Neuron (in vitro differentiated cells): ENCODE data around the gene FAM131A.
A peak's percentile ranks its signal among the peaks of the same experiment; 100 is the strongest.

ENCODE experiments used
- H2AFZ ChIP-seq: one replicate; pipeline ENCODE4 v1.6.1; 2013; ENCODE audit warnings: low read depth, mild to moderate bottlenecking, inconsistent platforms, low read length, moderate library complexity
- H3K27me3 ChIP-seq: one replicate; pipeline ENCODE4 v1.6.1; 2013; ENCODE audit warnings: low read length; ENCODE audit not compliant: insufficient read depth
- H3K36me3 ChIP-seq: one replicate; pipeline ENCODE4 v1.6.1; 2013; ENCODE audit warnings: low read length; ENCODE audit not compliant: insufficient read depth
- H3K4me1 ChIP-seq: one replicate; pipeline ENCODE4 v1.6.1; 2013; ENCODE audit warnings: low read length; ENCODE audit not compliant: insufficient read depth
- H3K4me3 ChIP-seq: 2 replicates; pipeline ENCODE4 v1.5.1; 2013; ENCODE audit warnings: mild to moderate bottlenecking, low read length, moderate library complexity
- H3K9me3 ChIP-seq: one replicate; pipeline ENCODE4 v1.6.1; 2013; ENCODE audit warnings: low read length

FAM131A gene

GRCh38 chr3:184307915-184308314 is 29.5 kb upstream of the FAM131A start:
- H3K36me3 ChIP-seq: peaks cover 64% of the 10 kb centered on the region
- H3K4me1 ChIP-seq: no peaks in the 10 kb centered on the region

GRCh38 chr3:184308744-184309143 is 28.7 kb upstream of the FAM131A start:
- Histone ChIP-seq H3K36me3 (peaks cover 56% of the 10 kb centered on the region), H3K9me3 (no peaks in the 10 kb centered on the region), H2AFZ (no peak overlapping the region), H3K27me3 (no peaks in the 10 kb centered on the region), H3K4me3 (no peak overlapping the region), H3K4me1 (no peaks in the 10 kb centered on the region)

More at GRCh38 chr3:184307915-184308314, 29.5 kb upstream of the FAM131A start:
- Histone ChIP-seq H3K27me3 (no peaks in the 10 kb centered on the region), H2AFZ (no peak overlapping the region), H3K9me3 (no peaks in the 10 kb centered on the region), H3K4me3 (no peak overlapping the region)

GRCh38 chr3:184311633-184312032 is 25.8 kb upstream of the FAM131A start:
- Histone ChIP-seq H3K27me3 (no peaks in the 10 kb centered on the region), H3K9me3 (no peaks in the 10 kb centered on the region), H3K4me3 (no peak overlapping the region), H3K36me3 (peaks cover 38% of the 10 kb centered on the region), H2AFZ (no peak overlapping the region), H3K4me1 (peaks cover 16% of the 10 kb centered on the region)

- Histone ChIP-seq H2AFZ (no peak within 1 kb of the TSS), H3K27me3 (no peaks in the 10 kb centered on the region), H3K36me3 (peaks cover 31% of the 10 kb centered on the region), H3K4me3 (peak within 1 kb of the TSS; percentile 67), H3K9me3 (no peaks in the 10 kb centered on the region), H3K4me1 (peaks cover 20% of the 10 kb centered on the region)
These were observed 23.1 kb upstream of the FAM131A start, which contains the start of gene EIF4G1 for GRCh38 chr3:184314363-184314699. Gene EIF4G1 (plus strand): TSS chr3:184314606. CDS start chr3:184315797, 1,191 bp downstream.

DNA sequence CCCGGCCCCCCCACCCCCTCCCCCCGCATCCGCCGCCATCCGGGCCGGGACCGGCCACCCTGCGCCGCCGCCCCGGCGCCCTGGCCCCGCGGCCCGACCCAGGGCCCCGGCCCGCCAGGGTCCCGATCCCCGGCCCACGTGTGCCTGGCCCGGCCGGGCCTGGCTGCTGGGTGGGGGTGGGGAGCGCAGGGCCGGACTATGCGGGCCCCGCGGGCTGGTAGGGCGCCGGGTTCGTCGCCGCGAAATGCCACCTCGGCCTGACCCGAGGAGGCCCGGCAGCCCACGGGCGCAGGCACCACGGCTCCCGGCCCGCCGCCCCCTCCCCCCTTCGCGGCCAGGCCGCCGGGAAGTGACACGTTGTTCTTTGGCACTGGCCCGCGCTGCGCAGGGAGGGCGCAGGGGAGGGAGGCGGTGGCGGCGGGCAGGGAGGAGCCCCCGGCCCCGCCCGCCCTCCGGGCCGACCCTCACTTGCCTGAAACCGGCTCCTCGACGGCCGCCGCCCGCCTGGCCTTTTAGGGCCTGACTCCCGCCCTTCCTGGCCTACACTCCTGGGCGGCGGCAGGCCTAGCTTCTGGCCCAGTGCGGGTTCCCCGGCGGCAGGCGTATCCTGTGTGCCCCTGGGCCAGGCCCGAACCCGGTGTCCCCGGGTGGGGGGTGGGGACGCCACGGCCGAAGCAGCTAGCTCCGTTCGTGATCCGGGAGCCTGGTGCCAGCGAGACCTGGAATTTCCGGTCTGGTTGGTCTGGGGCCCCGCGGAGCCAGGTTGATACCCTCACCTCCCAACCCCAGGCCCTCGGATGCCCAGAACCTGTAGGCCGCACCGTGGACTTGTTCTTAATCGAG is 22.5 kb upstream of the FAM131A start:
- Histone ChIP-seq H3K4me3 (peak overlapping the region; percentile 67), H3K27me3 (no peaks in the 10 kb centered on the region), H3K4me1 (peaks cover 20% of the 10 kb centered on the region), H3K9me3 (no peaks in the 10 kb centered on the region), H3K36me3 (peaks cover 34% of the 10 kb centered on the region), H2AFZ (no peak overlapping the region)

DNA sequence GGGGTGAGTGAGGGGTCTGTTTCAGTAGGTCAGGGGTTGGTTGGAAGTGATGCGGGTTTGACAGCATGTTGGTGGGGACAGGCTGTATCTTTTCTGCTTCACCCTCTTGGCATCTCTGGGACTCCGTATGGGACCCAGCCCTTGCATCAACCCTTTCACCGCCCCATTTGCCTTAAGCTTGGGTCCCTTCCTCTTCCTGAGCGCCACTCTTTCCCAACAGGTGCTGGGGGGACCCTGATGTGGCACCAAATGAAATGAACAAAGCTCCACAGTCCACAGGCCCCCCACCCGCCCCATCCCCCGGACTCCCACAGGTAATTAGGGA is 21.9 kb upstream of the FAM131A start:
- Histone ChIP-seq H3K9me3 (no peaks in the 10 kb centered on the region), H3K36me3 (peaks cover 36% of the 10 kb centered on the region), H2AFZ (no peak overlapping the region)

GRCh38 chr3:184315871-184316661 is 21.3 kb upstream of the FAM131A start:
- no peaks in the 10 kb centered on the region for H3K9me3 ChIP-seq

More for the DNA sequence above, 21.9 kb upstream of the FAM131A start:
- H3K27me3 ChIP-seq: no peaks in the 10 kb centered on the region
- H3K4me1 ChIP-seq: peaks cover 20% of the 10 kb centered on the region
- H3K4me3 ChIP-seq: peak overlapping the region; percentile 67

GRCh38 chr3:184316792-184317191 is 20.6 kb upstream of the FAM131A start:
- Histone ChIP-seq H3K4me3 (peak overlapping the region; percentile 67), H3K36me3 (peaks cover 49% of the 10 kb centered on the region), H3K27me3 (no peaks in the 10 kb centered on the region), H3K4me1 (peaks cover 20% of the 10 kb centered on the region), H2AFZ (no peak overlapping the region), H3K9me3 (no peaks in the 10 kb centered on the region)

More at GRCh38 chr3:184315871-184316661, 21.3 kb upstream of the FAM131A start:
- H3K27me3 ChIP-seq: no peaks in the 10 kb centered on the region
- no peak overlapping the region for H2AFZ ChIP-seq
- H3K36me3 ChIP-seq: peaks cover 42% of the 10 kb centered on the region
- H3K4me1 ChIP-seq: peaks cover 20% of the 10 kb centered on the region
- peak overlapping the region; percentile 67 for H3K4me3 ChIP-seq

DNA sequence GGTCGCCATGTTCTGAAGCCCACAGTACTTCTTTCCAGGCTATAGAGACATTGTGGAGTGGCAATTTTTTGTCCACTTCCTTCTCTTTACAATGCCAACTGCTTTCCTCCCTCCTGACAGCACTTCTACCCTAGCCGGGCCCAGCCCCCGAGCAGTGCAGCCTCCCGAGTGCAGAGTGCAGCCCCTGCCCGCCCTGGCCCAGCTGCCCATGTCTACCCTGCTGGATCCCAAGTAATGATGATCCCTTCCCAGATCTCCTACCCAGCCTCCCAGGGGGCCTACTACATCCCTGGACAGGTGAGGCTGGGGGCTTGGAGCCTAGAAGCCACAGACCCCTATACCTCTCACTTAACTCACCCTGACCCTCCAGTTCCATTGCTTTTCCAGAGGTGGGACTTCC is 20.2 kb upstream of the FAM131A start:
- no peak overlapping the region for H3K4me3 ChIP-seq
- H3K27me3 ChIP-seq: no peaks in the 10 kb centered on the region
- H3K4me1 ChIP-seq: peaks cover 20% of the 10 kb centered on the region
- no peaks in the 10 kb centered on the region for H3K9me3 ChIP-seq
- H3K36me3 ChIP-seq: peaks cover 53% of the 10 kb centered on the region
- H2AFZ ChIP-seq: no peak overlapping the region

DNA sequence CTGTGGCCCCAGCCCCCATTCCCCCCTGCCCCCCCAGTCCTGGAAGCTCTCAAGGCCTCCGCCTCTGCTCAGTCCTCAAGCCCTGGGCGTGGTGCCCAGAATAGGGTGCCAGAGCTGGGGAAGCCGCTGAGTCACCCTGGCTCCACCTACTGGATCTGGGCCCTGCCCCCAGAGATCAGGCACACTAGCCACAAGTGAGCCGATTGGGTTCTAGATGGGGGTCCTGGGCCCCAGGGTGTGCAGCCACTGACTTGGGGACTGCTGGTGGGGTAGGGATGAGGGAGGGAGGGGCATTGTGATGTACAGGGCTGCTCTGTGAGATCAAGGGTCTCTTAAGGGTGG is 17.3 kb upstream of the FAM131A start:
- H2AFZ ChIP-seq: no peak overlapping the region
- H3K4me1 ChIP-seq: peaks cover 20% of the 10 kb centered on the region
- no peaks in the 10 kb centered on the region for H3K27me3 ChIP-seq
- H3K36me3 ChIP-seq: peaks cover 81% of the 10 kb centered on the region
- no peaks in the 10 kb centered on the region for H3K9me3 ChIP-seq
- H3K4me3 ChIP-seq: no peak overlapping the region

DNA sequence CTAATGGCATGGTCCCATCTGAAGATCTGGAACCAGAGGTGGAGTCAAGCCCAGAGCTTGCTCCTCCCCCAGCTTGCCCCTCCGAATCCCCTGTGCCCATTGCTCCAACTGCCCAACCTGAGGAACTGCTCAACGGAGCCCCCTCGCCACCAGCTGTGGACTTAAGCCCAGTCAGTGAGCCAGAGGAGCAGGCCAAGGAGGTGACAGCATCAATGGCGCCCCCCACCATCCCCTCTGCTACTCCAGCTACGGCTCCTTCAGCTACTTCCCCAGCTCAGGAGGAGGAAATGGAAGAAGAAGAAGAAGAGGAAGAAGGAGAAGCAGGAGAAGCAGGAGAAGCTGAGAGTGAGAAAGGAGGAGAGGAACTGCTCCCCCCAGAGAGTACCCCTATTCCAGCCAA is 15.7 kb upstream of the FAM131A start:
- H3K4me1 ChIP-seq: peaks cover 4% of the 10 kb centered on the region
- H3K4me3 ChIP-seq: no peak overlapping the region
- H3K27me3 ChIP-seq: no peaks in the 10 kb centered on the region
- H2AFZ ChIP-seq: no peak overlapping the region
- no peaks in the 10 kb centered on the region for H3K9me3 ChIP-seq
- H3K36me3 ChIP-seq: peaks cover 87% of the 10 kb centered on the region

DNA sequence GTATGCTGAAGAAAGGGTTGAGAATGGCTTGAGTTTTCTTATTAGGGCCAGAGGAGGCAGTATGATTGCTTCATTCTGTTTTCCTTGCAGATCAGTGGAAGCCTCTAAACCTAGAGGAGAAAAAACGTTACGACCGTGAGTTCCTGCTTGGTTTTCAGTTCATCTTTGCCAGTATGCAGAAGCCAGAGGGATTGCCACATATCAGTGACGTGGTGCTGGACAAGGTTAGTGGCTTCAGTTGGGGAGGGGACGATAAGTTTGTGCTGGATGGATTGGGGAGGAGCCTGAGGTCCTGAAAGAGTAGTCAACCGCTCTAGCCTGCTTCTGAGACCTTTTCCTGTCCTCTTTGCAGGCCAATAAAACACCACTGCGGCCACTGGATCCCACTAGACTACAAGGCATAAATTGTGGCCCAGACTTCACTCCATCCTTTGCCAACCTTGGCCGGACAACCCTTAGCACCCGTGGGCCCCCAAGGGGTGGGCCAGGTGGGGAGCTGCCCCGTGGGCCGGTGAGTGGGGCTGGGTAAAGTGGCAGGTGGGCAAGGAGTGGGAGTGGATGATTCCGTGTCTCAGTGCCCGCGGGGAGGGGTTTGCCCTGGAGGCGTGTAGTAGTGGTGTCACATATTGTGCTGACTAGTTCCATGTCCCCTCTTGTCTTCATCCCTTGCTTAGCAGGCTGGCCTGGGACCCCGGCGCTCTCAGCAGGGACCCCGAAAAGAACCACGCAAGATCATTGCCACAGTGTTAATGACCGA is 14.5 kb upstream of the FAM131A start:
- no peak overlapping the region for H2AFZ ChIP-seq
- no peaks in the 10 kb centered on the region for H3K27me3 ChIP-seq
- H3K36me3 ChIP-seq: peaks cover 87% of the 10 kb centered on the region
- H3K9me3 ChIP-seq: no peaks in the 10 kb centered on the region
- no peak overlapping the region for H3K4me3 ChIP-seq
- no peaks in the 10 kb centered on the region for H3K4me1 ChIP-seq

GRCh38 chr3:184323696-184324095 is 13.7 kb upstream of the FAM131A start:
- Histone ChIP-seq H3K4me1 (no peaks in the 10 kb centered on the region), H3K4me3 (no peak overlapping the region), H3K9me3 (no peaks in the 10 kb centered on the region), H3K36me3 (peaks cover 94% of the 10 kb centered on the region), H3K27me3 (no peaks in the 10 kb centered on the region), H2AFZ (no peak overlapping the region)
